Occipital lobe (tissue), 2 donors: ENCODE results near the gene BRDT. TPM values are rescaled to one million over a fixed set of nuclear protein-coding genes. Genes with fewer than 3 reads are reported as not detected.

Experiments used
- DNase-seq: peaks from one replicate; lab custom pipeline; 2025; lab: John Stamatoyannopoulos, UW
- total RNA-seq: library from RNA; depleted of rRNA; stranded (reverse); fragments of >200 nt; gene quantifications from one replicate; pipeline ENCODE4 v1.2.3, GENCODE V29; 2014

The BRDT gene
- total RNA-seq, result not detected

DNA sequence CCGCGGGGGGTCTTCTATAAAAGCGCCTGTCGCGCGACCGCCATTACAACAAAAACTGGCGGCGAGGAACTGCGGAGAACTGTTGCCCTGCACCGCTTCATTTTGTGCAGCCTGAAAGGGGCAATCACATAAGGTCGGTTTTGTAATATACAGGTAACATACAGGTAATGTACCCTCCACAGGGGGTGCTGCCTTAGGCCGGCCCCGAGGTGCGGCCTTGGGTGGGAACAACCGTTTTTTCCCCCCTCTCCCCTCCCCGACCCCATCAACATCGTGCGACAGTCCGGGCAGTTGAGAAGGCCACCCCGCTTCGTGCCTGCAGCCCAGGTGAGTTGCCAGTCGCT lies at the start of gene BRDT:
Gene BRDT (plus strand): TSS at position 46 of the 344 bp plus-strand sequence. CDS start 13,354 bp downstream, outside the sequence.
- DNase-seq, result no peak

DNA sequence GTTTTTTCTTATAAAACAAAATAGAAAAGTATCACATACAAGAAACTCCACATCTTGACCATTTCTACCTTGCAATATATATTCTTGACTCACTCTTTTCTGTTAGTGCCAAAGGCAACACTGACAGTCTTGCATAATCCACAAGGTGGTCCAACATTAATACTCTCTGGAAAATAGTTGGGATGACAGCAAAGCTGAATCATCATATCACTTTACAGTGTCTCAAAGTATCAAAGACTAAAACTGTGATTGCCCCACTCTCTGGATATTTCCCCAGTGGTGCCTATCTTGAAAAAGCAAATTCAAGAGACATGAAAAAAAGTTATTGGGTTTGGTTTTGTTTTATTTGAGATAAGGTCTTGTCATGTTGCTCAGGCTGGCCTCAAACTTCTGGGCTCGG lies 48.6 kb upstream of the BRDT start:
- DNase-seq, result no peak

DNA sequence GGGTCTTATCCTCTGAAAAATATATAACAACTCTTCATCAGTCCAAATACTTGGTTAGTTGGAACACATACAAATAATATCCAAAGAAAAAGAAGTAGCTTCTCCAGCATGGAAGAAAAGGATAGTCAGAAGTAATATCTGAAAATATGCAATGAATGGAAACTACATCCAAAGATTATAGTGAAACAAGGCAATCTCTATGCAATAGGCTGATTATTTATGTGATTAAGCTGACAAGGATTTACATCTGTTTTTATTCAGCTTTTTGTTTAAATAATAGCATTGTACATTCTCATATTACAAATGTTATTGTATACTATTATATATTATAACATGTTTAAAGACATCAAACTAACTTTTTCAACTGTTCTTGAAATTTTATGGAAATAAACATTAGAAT lies 48.0 kb upstream of the BRDT start:
- DNase-seq, result no peak

DNA sequence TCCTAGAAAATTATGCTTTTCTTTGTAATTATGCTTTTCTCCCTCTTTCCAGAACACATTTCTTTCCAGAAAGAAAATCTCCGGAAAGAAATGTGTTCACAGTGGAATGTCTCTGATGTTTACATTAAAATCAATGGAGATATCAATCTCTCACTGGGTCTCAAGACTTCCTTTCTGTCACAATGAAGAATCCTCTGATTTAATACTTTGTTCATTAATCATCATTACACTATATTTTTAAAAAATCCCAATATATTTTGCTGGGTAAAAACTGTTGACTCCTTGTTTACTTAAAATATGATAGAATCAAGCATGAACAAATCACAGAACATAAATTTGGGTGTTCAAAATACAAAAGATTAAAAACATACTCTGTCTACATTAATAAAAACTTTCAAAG lies 36.9 kb upstream of the BRDT start:
- DNase-seq, result no peak

DNA sequence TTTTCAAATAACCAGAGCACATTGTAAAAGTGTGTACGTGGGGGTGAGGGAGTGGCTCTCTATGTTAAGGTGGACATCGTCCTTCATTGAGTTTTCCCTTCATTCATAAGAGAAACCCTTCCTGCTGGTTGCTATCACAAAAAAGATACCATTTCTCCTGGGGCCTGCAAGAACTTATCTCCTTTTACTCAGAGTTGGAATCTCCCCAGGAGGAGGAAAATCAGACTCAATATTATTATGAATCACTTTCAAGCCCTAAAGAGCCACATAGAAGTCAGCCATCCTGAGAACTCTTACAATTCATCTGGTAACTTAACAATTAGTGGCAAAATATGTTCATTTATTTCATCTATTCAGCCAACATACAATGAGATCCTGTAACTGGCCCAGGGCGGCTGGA lies 36.2 kb upstream of the BRDT start:
- no peak for DNase-seq

DNA sequence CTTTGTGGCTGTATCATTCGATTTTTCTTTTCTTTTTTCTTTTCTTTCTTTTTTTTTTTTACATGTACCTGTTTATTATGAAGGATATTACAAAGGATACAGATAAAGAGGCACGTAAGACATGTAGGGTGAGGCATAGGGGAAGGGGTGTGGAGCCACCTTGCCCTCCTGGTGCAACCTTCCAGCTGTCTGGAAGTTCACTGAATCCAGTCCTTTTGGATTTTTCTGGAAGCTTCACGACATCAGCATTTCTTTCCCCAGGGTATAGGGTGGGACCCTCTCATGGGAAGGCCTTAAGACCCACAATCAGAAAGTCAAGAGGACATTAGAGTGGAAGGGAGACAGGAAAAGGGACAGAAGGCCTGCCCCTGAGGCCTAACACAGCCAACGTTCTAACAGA lies 33.2 kb upstream of the BRDT start:
- DNase-seq, result no peak

DNA sequence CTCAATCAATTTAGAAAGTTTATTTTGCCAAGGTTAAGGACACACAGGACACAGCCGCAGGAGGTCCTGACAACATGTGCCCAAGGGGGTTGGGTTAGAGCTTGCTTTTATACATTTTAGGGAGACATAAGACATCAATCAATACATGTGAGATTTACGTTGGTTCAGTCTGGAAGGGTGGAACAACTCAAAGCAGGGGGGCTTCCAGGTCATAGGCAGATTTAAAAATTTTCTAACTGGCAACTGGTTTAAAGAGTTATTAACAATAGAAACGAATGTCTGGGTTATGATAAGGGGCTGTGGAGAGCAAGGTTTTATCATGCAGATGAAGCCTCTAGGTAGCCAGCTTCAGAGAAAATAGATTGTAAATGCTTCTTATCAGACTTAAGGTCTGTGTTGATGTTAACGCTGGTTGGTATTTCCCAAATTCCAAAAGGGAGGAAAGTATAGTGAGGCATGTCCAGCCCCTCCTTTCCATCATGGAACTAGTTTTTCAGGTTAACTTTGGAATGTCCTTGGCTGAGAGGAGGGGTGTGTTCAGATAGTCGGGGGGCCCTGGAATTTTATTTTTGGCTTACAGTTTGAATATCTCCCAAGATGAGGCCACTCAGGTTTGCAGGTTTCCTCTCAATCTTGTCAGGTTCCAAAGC lies 32.3 kb upstream of the BRDT start:
- DNase-seq, result no peak

DNA sequence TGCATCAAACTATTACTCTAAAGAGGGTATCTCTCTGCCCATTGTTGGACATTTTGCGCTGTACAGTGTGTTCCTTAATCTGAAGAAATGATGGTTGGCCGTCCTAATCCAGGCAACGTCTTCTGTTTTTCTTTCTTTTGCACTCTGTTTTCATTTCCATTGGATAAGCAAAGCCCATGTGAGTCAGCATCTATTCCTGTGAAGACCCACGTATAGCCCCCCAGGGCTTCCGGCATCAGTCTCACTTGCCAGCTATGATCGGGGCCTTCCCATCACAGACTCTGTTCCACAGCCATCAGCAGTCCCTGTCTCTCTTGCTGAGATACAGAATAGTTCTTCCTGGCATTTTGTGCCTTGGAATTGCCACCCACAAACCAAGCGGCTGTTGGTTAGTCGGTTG lies 29.2 kb upstream of the BRDT start:
- no peak for DNase-seq

DNA sequence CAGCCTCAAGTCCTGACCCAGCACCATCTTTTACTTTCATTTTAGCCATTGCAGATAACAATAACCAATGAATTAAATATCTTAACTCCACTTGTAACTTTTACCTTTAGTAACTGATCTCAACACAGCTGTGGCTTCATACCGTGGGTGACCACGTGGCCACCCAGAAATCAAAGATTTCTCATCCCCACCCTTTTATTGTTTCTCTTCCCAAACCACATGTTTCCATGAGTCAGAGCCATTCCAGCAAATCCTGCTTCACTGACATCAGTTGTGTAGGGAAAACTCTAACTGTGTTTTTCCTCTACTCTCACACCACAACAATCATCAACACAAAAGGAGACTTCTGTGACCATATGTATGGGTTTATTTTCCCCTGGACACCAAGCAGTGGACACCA lies 25.1 kb upstream of the BRDT start:
- DNase-seq, result no peak

DNA sequence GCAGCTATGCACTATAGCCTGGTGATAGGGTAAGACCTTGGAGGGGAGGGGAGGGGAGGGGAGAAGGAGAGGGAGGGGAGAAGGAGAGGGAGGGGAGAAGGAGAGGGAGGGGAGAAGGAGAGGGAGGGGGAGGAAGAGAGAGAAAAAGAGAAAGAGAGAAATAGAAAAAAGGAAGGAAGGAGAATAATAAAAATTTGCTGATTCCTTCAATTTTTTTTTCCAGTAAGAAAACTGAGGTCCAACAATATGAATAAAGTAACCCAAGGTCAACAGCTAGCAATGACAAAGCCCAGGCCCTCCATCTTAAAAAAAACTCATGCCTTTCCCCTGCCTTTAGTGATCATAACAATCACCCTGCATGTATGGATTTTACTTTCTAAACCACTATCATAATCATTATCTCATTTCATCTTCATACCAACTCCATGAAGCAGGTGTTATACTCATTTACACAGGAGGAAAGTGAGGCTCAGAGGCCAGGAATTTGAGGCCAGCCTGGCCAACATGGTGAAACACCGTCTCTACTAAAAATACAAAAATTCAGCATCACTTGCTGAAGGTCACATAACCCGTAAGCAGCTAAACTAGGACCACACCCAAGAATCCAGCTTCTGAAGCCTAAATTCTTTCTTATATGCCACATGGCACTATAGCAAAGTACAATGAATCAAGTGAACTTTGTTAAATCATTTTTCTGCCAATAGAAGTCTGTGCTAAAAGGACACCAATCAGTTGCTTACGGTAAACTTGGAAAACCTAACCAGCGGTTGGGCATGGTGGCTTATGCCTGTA lies 23.4 kb upstream of the BRDT start:
- no peak for DNase-seq

DNA sequence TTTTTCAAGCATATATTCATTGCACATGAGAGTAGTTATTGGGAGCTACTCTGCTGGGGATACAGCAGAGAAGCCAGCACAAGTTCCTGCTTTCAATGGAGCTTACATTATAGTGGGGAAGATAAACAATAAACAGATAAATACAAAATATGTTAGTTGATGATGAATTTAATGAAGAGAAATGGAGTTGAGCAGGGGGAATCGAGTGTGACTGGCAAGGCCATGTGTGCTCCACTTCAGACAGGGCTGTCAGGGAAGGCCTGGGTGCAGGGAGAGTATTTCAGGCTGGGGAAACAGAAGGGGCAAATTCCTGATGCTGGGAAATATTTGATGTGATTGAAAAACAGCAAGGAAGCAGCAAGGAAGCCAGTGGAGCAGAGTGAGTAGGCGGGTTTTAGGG lies 21.2 kb upstream of the BRDT start:
- DNase-seq, result no peak

DNA sequence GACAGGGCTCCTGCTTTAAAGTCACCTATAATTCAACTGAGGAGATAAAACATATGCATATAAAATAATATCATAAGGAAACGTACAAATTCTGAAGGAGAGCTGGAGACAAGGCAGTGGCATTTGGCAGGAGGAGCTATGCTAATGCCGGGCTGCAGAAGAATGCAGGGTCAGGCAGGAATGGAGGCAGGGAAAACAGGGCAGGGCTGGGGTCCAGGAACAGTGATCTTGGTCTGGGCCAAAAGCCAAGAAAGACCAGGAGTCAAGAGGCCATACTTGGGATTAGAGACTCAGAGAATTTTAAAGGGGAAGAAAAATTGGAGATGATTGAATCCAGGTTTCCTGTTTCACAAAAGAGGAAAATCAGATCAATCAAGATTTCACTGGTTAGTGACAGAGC lies 20.0 kb upstream of the BRDT start:
- DNase-seq, result no peak

DNA sequence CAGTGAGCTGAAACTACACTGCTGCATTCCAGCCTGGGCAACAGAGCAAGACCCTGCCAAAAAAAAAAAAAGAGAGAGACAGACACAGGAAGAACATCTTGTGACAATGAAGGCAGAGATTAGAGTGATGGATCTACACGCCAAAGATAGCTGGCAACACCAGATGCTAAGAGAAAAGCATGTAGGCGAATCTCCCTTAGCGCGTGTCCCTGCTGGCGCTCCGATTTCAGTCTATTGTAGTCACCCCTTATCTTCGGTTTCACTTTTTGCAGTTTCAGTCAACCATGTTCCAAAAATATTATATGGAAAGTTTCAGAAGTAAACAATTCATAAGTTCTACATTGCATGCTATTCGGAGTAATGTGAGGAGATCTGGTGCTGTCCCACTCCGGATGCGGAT lies 11.6 kb upstream of the BRDT start:
- DNase-seq, result no peak

DNA sequence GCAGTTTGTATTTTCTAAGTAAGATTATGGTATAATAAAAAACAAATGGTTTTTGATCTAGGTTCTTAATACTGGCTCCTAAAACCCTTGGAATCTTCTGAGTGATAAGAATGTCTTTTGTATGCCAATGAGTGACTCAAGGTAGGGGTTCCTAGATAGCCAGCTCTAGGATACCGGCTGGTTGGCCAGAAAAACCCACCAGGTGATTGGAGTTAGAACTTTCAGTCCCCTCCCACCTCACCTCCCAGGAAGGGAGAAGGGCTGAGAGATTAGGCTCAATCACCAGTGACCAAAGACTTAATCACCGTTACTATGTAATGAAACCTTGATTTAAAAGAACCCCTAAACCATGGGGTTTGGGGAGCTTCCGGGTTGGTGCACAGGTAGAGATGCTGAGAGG lies 8.7 kb upstream of the BRDT start:
- DNase-seq, result no peak

DNA sequence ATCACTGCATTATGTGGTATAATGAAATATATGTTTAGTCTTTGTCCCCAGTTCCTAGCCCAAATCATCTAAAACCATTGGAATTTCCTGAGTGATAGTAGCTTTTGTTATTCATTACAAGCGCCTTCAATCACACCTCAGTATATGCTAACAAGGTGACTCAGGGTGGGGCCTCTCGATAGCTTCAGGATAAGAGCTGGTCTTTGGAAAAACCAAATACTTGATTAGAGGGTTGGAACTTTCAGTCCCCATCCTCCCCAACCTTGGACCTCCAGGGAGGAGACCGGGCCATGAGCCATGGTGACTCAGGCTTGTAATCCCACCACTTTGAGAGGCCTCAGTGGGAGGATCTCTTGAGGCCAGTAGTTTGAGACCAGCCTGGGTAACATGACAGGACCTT lies 5.1 kb upstream of the BRDT start:
- no peak for DNase-seq

DNA sequence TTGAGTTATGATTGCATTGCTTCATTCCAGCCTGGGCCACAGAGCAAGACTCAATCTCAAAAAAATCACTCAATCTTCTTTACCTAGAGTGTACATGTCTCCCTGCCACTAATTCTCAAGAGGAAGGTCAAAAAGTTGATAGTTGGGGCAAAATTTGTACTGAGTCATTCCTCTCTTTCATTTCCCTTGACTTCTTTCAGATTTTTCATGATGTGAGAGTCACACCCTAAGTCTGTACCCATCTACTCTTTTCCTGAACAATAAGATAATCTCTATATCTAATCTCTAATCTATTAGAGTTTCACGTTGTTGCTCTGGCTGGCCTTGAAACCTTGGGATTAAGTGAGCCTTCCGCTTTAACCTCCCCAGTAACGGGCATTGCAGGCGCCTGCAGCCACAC lies 1.1 kb upstream of the BRDT start:
- no peak for DNase-seq

DNA sequence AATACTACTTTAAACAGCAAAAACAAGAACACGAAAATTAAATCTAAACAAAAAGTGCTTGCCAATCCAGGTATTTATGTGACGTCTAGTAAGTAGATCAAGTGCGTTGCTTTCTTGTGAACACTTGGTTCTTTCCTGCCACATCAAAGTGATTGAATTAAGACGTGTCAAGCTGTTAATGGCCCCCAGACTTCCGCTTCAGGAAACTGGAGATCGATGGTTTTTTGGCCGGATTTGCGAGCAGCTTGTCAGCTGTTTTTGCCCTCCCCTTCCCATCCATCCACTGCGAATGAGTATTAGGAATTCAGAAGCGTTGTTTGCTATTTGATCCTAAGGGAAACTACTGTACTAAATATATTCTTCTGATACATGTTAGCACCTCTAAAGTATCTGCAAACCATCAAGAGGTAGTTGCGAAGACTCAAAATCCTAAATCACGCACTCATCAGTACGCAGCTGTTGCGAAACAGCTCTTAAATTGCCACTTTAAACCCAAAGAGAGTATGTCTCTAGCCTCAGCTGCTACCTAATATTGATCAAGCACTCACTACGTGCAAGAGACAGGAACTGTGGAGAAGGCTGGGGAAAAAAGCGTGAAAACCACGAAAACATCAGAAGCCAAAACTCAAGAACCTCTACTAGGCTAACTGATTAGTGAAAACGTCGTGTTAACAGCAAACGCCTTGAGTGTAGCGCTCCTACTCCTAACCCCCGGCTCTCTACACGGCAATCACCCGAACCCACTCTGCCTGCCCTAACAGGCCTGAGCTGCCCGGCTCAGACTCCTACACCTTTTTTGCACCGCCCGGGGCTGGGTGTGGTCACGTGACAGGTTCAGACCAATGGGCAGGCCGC lies 473 bp upstream of the BRDT start:
- DNase-seq, result no peak

DNA sequence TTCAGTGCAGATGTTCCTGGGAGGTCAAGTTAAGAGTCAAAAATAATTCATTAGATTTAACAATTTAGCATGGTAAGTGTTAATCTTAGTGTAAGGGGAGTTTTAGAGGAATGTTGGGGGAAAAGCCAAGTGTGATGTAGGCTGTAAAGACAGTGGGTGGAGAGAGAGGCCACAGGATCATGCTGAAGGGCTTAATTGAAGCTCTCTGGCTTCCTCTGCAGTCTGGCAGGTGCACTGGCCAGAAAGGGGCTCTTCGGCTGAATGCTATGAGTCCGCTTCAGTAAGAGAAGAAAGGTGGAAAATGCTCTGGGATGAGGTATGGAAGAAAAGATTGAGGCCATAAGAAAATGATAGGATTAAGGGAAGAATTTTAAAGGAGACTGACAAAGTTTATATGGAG lies 3.0 kb downstream of the BRDT start:
- DNase-seq, result no peak

DNA sequence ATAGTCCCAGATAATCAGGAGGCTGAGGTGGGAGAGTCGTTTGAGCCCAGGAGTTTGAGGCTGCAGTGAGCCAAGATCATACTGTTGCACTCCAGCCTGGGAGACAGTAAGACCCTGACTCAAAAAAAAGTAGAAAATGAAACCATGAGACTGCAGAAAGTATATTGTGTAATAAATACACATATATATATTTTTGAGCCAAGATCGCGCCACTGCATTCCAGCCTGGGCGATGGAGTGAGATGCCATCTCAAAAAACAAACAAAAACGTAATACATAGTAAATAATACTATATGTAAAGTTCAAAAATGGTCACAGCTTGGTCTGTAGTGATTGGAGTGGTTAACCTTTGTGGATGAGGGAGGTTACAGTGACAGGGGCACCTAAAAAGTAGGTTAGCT lies 9.7 kb downstream of the BRDT start:
- DNase-seq, result no peak

DNA sequence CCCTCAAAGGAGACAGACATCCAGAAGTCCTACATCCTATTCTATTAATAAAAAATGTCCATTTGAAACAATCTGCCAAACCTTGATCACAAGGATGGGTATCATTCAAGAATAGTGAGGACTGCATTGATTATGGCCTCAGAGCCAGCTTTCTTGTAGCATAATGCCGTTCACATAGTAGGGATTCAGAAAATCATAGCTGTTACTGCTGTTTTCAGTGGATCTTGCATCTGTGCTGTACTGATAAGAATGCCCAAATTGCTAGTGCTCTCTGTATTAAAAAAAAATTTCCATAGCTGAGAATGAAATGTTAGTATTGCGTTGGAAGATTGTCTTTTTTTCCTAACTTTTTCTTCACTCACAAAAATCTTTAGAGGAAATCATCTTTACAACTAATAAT lies 19.1 kb downstream of the BRDT start:
- no peak for DNase-seq

DNA sequence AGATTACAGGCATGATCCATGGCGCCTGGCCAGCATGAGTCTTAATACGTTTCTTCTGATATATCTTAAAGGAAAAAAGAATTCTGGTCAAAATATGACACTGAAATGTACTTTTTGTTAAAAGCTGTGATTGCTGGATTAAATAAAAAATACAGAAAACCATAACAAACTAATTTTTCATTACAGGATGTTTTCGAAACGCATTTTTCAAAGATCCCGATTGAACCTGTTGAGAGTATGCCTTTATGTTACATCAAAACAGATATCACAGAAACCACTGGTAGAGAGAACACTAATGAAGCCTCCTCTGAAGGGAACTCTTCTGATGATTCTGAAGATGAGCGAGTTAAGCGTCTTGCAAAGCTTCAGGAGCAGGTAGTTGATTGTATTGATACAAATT lies 30.2 kb downstream of the BRDT start:
- DNase-seq, result no peak

DNA sequence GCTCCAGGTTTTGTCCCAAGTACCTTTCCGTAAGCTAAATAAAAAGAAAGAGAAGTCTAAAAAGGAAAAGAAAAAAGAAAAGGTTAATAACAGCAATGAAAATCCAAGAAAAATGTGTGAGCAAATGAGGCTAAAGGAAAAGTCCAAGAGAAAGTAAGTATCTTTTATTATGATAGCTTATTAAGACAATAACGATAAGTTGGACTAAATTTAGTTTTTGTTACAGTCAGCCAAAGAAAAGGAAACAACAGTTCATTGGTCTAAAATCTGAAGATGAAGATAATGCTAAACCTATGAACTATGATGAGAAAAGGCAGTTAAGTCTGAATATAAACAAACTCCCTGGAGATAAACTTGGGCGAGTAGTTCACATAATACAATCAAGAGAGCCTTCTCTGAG lies 31.5 kb downstream of the BRDT start:
- no peak for DNase-seq
